SH-SY5Y (cell line): ENCODE measurements around the gene GRIK1.

Source experiments
- GATA2 ChIP-seq: IDR thresholded peaks from 2 replicates; pipeline ENCODE4 v1.6.1; 2011; ENCODE audit warnings: mild to moderate bottlenecking, low read depth, low read length
- GATA3 ChIP-seq: IDR thresholded peaks from 2 replicates; pipeline ENCODE4 v1.6.1; 2011; ENCODE audit warnings: low read depth, mild to moderate bottlenecking, low read length, moderate library complexity

Gene GRIK1

DNA sequence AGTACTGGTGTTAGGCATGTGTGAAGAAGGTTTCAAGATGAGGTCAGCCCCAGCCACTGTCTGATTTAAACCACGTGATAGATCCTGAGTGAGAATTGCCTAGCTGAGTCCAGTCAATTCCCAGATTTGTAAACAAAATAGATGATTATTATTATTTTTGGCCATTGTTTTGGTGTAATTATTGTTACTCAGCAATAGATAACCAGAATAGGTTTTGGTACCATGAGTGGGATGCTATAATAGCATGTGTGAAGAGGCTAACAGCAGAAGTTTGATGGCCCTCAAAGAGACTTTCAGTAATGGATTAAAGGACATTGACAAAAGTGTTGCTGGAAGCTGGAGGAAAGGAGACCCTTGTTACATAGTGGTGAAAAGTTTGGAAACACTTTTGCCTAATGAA is 426.3 kb downstream of the GRIK1 start:
- TF ChIP-seq GATA3 (no peak), GATA2 (no peak)

- no peak for TF ChIP-seq GATA2
Measured at GRCh38 chr21:29511096-29511495, 428.7 kb downstream of the GRIK1 start.

- TF ChIP-seq GATA2 (no peak), GATA3 (no peak)
Measured at GRCh38 chr21:29509121-29509520, 430.7 kb downstream of the GRIK1 start.

GRCh38 chr21:29508301-29508700 is 431.5 kb downstream of the GRIK1 start:
- no peak for TF ChIP-seq GATA3
- no peak for TF ChIP-seq GATA2

DNA sequence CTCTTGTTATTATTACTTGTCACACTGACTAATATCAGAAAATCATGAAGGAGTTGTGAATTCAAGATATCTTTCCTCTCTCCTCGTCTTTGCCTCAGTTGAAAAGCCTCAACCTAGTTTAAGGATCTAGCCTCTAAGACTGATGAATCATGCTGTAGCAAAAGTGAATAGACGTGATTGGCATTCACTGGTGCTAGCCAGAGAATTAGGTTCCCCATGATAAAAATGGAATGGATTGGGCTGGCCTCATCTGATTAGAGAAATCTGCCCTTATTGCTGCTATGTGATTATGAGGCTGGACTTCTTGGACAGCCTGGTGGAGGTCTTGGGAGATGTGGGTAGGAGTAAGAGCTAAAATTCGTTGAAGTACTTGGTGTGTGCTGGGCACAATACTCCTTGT is 432.8 kb downstream of the GRIK1 start:
- TF ChIP-seq GATA3 (no peak), GATA2 (no peak)

GRCh38 chr21:29506214-29506613 is 433.6 kb downstream of the GRIK1 start:
- TF ChIP-seq GATA3 (no peak), GATA2 (no peak)

GRCh38 chr21:29504751-29505321 is 435.0 kb downstream of the GRIK1 start:
- TF ChIP-seq GATA3 = no peak
- no peak for TF ChIP-seq GATA2

DNA sequence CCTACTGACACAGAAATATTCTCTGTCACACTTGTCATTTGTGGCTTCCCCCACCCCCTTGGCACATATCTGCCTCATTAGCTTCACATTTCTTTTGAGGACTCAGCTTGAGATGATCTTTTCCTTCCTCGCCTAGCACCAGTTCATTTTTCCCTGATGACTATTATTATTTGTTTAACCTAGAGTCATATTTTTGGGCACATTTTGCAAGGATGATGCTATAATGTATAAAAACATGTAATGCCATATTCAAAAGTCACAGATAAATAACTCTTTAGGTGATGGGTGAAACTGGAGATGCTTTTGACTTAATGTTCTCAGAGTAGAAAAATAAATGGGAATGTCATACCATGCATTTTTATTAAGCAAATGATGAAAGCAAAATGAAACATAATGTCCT is 438.3 kb downstream of the GRIK1 start:
- TF ChIP-seq GATA2 (no peak), GATA3 (no peak)

DNA sequence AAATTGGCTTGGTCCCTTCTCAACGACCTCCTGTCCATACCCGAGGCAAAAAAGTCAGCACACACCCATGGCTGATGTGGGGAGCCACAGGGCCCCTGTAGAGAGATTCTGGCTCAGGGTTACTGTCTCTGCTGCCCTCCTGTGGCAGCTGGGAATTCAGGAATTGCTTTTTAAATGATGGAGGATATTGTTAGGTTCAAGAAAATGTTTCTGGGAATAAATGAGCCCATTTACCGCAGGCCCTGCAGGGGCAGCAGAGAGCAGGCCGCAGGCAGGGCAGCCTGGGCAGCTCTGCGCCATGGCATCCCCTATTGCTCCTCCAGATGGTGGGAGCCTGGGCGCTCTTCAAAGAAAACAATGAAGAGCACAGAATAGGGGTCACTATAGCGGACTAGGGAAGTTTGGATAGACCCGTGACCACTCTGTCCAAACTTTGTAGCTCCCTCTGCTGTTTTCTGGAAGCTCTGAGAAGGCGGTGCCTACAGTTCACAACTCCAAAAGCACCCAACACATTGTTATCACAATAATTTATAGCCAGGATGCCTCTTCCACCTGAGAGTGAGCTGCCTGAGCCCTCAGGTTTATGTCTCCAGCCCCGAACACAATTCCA is 440.0 kb downstream of the GRIK1 start:
- TF ChIP-seq GATA2 = no peak
- no peak for TF ChIP-seq GATA3

DNA sequence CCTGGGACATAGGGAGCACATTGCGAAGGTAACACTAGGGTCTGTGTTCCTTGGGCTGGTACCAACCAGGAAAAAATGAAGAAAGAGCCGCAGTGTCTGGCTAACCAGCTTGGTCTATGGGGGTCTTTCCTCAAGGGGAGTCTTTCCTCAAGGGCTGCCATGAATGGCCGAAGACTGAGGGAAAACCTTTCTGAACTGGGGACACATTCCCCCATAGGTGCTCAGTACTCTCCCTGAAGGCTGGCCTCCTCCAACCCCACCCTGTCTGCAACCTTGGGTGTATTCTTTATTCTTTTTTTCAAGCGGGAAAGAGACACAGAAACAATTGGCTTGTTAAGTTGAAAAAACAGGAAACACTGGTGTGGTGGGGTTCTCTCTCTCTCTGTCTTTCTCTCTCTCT is 440.6 kb downstream of the GRIK1 start:
- TF ChIP-seq GATA2 = no peak
- TF ChIP-seq GATA3 = no peak

GRCh38 chr21:29496337-29496736 is 443.5 kb downstream of the GRIK1 start:
- no peak for TF ChIP-seq GATA3
- TF ChIP-seq GATA2 = no peak

DNA sequence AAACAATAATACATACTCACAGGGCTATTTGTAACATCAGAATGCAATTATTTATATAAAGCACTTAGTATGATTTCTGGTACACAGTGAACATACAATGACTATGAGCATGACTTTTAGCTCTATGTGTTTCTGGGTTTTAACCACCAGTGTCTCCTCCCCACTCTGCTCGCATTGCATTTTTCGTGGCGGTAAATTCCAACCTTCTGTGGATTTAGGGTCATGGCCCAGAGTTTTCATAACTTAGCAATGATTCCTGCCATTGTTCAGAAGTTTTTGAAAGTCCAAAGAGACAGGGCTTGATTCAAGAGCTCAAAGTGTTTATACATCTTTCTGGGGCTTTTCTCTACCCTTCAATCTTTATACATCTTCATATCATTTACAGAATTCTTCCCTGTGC is 449.8 kb downstream of the GRIK1 start:
- TF ChIP-seq GATA2 (no peak), GATA3 (no peak)

GRCh38 chr21:29487154-29487553 is 452.6 kb downstream of the GRIK1 start:
- TF ChIP-seq GATA3 (no peak), GATA2 (no peak)
